NCI-H1694 treated with DMSO at 0.1 percent for 48 hours (cell line): ENCODE measurements around the gene RCAN2.

Source experiments
- DNase-seq: peaks from one replicate; lab custom pipeline; 2025; lab: John Stamatoyannopoulos, UW

The RCAN2 gene

DNA sequence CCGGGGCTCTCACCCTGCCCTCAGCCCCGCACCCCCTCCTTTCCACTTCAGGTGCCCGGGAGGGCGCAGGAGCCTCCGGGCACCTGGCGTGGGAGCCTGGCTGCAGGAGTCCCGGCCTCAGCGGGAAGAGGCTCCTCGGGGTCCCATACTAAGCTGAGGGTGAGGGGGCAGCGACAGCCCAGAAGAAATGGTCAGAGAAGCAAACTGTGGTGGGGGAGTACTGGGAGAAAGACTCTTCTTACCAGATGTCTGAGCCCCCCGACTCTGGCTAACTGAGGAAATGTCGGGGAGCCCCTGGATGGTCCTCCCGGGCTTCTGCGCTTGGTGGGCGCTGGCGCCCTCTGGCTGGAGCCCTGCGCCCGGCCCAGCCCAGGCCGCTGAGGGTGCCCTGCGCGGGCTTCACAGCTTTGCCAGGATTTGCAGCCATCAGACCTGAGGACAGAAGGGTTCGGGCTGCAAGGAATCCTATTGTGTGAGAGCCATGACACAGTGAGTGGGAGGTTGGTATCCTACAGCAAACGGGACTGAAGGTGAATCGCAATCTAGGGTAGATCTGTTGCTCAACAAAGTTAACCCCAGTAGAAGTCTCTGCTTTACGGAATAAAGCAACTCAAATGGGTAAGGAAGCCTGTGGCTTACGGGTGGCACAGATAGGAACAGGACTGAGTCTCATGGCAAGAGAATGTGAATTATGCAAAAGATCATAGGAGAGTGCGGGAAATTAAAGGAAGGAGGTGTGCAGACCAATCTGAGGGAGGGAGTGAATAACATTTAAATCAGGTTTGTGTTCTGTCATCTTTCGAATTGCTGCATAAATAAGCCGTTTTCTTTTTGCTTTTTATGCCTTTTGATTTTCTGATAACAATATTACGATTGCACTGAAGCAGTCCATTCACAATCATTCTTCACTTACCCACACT lies 639 bp upstream of the RCAN2 start:
- no peak for DNase-seq

GRCh38 chr6:46490425-46491200 lies 636 bp downstream of the RCAN2 start:
- no peak for DNase-seq

GRCh38 chr6:46486181-46486580 lies 5.1 kb downstream of the RCAN2 start:
- DNase-seq: no peak

DNA sequence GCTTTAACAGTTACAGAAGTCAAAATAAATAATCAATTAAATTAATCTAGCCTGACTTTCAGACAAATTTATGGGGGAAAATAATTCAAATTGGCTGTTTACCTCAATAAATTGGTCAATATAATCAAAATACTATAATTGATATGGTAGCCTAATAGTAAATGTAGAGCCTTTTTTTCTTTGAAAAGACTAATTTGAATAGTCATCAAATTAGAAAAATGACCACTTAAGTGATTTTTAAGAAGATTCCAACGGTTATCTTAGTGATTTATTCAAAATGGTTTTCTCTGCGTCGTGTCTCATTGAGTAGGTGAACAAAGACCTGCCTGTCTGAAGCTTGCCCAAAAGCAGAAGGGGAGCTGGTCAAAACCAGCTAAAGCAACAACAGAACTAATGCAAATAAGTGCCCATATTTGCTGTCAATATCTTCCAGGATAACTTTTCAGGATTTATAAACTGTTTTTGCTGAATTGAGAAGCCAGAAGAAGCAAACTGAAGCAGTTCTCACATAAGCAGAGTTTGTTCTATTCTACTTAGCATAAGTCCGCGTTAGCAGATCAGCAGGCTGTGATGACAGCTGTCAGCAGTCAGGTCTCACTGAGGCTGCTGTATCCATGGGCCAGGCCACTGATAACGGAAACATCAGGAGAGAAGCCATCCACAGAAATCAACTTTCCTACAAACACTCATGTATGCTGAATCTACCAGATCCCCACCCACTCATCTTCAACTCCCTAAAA lies 7.0 kb downstream of the RCAN2 start:
- no peak for DNase-seq

- no peak for DNase-seq
Observed at GRCh38 chr6:46476301-46476700, 14.9 kb downstream of the RCAN2 start.

GRCh38 chr6:46473881-46474280 lies 17.4 kb downstream of the RCAN2 start:
- no peak for DNase-seq

- no peak for DNase-seq
Observed at GRCh38 chr6:46472243-46472642, 19.0 kb downstream of the RCAN2 start.

DNA sequence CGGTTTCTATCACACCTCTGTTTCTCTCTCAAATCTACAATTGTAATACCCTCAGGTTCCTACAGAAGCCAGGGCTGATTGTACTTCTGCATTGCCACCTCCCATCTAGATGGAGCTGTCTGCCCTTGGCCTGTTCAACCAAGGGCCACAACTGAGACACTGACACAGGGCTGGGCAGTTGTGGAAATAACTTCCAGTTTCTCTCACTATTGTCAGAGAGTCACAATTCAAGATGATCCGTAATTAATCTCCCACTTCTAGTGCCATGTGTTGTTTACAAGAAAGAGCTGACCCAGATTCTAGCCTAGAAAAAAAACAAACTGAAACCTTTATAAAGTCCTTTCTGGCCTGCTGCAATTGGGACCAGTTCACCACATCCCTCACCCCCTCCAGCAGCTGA lies 22.2 kb downstream of the RCAN2 start:
- DNase-seq: no peak

DNA sequence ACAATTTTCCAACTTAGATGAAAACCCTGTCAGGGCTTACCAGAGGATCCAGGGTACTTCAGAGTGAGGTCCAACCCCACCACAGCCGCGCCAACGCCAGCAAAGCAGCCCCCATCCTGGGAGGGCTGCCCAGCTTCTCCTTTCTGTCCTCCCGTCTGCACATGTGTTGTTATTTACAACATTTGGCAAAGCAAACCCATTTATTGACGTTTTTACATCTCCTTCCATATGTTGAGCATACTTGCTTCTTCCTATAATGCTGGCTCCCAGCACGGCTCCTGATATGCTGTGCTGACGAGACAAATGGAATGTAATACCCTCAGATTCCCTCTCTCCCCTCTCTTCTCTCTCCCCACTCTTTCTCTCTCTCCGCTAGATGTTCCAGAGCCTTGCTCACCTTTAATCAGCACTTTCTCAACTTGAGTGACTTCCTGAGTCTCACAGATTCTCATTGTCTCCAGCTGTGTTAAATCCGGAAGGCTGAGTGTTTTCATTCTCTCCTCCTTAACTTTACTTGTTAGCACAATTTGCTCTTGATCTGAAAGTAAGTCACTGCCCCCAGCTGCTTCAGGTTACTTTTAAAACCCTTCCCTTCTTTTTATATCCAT lies 22.7 kb downstream of the RCAN2 start:
- DNase-seq: no peak

DNA sequence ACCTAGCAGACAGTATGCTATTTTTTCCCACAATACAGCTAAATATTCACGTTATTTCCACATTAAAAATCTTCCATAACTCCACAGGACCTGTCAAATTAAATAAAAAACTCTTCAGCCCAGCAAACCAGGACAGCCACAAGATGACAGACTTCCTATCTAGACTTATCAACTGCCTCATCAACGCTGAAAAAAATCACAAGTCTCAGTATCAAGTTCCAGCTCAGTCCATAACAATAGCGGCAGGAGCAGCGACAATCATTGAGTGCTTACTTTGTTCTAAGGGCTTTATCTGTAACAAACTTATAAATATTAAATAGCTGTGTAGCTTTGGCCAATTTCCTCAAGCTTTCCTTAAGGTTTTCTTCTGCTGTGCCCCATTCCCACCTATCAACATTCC lies 24.7 kb downstream of the RCAN2 start:
- no peak for DNase-seq

GRCh38 chr6:46465294-46466165 lies 25.7 kb downstream of the RCAN2 start:
- DNase-seq: no peak

DNA sequence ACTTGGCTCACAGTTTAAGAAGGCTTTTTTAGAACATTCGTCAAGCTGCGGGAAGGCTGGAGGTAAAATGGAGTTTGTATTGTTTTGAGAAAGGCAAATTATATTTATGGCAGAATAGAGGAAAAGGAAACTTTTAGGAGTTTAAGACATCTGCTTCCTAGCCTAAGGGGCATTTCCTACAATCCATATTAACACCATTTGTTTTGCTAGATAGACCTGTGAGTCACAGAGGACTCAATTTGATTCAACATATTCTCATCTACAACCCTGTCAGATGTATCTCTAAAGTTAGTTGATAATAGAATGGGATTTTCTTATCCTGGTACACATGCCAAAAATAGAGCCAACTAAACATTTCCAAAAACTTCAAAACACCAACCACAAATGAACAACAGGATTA lies 35.0 kb downstream of the RCAN2 start:
- no peak for DNase-seq

DNA sequence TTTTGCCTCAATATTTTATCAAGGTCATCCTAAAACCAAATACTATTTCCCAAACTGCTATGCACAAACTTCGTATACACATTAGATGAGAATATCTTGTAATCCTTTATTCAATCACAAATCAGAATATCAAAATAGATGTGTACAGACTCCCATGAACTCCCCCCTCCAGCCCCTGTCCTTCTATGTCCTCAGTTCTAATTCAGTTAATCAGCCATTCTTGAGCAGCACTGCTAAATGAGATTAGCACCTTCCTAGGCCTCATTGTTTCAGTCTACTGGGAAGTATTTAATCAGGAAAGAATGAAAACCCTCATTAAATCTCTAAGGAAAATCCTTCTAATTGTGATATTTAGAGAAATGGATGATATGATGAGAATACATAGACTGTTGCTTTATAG lies 36.6 kb downstream of the RCAN2 start:
- no peak for DNase-seq

DNA sequence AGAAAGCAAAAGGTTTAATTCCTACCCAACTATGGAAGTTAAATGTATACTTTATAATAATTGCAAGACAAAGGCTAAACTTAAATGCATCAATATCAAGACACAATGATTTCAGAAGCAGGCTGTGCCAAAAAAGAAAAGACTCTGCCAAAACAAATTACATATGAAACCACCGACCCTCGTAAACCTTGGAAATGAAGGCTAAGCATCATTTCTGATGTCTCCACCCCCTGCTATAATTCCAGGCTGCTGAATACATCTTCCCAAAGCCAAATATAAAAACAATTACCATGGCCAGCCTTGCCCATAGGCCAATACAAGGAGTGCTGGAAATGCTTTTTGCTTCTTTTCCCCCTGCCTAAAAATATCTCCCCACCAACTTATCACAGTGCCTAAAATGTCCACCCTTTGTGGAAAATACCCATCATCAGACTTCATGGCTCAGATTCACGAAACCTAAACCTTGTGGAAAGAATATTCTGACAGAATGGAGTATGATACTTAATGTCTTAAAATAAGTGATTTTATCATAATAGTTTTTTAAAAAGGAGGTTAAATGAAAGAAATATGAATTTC lies 37.4 kb downstream of the RCAN2 start:
- DNase-seq: no peak

GRCh38 chr6:46453216-46453615 lies 38.0 kb downstream of the RCAN2 start:
- DNase-seq: no peak

GRCh38 chr6:46452312-46452917 lies 38.8 kb downstream of the RCAN2 start:
- DNase-seq: no peak

GRCh38 chr6:46451343-46451742 lies 39.9 kb downstream of the RCAN2 start:
- no peak for DNase-seq

- DNase-seq: no peak
Observed at GRCh38 chr6:46444772-46445454, 46.3 kb downstream of the RCAN2 start.

- DNase-seq: no peak
Observed at GRCh38 chr6:46443623-46444022, 47.6 kb downstream of the RCAN2 start.

- no peak for DNase-seq
Observed at GRCh38 chr6:46440641-46441040, 50.6 kb downstream of the RCAN2 start.
